Gastrocnemius medialis (tissue), 4 donors: ENCODE data around the gene IFNA13. TPM values are rescaled to one million over a fixed set of nuclear protein-coding genes. Genes with fewer than 3 reads are reported as not detected.

Source experiments
- ATAC-seq, 2 donors: fragments of 150-250 bp; one replicate each; pipeline ENCODE4 v1.9.1; 2016
- DNase-seq, 2 donors: peaks; one replicate each; pipeline ENCODE4 v3.0.0-alpha.2; 2019
- H3K27ac ChIP-seq, 4 donors: fragments of 200-600 bp; sonication (generic); 1 replicate in 1 of 4; 2 replicates in 3 of 4; pipeline ENCODE4 v1.5.1; 2016 to 2018; ENCODE audit warnings: mild to moderate bottlenecking in 2 of 4, moderate library complexity in 1 of 4
- H3K27me3 ChIP-seq, 3 donors: fragments of 200-600 bp; sonication (generic) in 2 of 3; 1 replicate in 1 of 3; 2 replicates in 2 of 3; pipeline versions ENCODE4 v1.5.1 to v1.6.0; 2016 to 2019; ENCODE audit warnings: mild to moderate bottlenecking in 1 of 3, moderate library complexity in 1 of 3
- H3K36me3 ChIP-seq, 2 donors: fragments of 200-600 bp; sonication (generic) in 1 of 2; one replicate each; pipeline ENCODE4 v1.5.1; 2017 to 2018
- H3K4me1 ChIP-seq, 2 donors: fragments of 200-600 bp; sonication (generic) in 1 of 2; one replicate each; pipeline ENCODE4 v1.5.1; 2016 to 2017; ENCODE audit warnings: mild to moderate bottlenecking in 2 of 2
- H3K4me3 ChIP-seq, 4 donors: fragments of 200-600 bp; sonication (generic) in 3 of 4; 1 replicate in 1 of 4; 2 replicates in 3 of 4; pipeline ENCODE4 v1.5.1; 2016 to 2019; ENCODE audit warnings: mild to moderate bottlenecking in 2 of 4
- H3K9me3 ChIP-seq, 3 donors: fragments of 200-600 bp; sonication (generic) in 2 of 3; 1 replicate in 1 of 3; 2 replicates in 2 of 3; pipeline ENCODE4 v1.5.1; 2016 to 2019
- POLR2A ChIP-seq, 2 donors: fragments of 450-650 bp; IDR thresholded peaks; one replicate each; pipeline ENCODE4 v1.6.1; 2017; ENCODE audit warnings: antibody characterized with exemption in 2 of 2, mild to moderate bottlenecking in 2 of 2, moderate library complexity in 2 of 2
- in situ Hi-C, 4 donors: fragments of 200-750 bp; cut with MboI; loops; one replicate each; pipeline versions ENCODE4 v1.15.0 to v1.8.0; 2017; ENCODE audit warnings: low sequenced_read_pairs in 4 of 4
- intact Hi-C: fragments of 100-400 bp; cut with DNase I; formaldehyde crosslinking; loops from one replicate; pipeline ENCODE4 v1.15.1; 2023; ENCODE audit warnings: low total_unique reads
- total RNA-seq, 4 donors: library from RNA; depleted of rRNA; stranded (reverse); fragments of >200 nt; gene quantifications; one replicate each; pipeline versions ENCODE4 v1.1.0 to v1.2.3, GENCODE V29; 2016
- TF ChIP-seq, protein P1 (sequence below), 5 experiments: fragments of 450-650 bp in 3 of 5; fragments of 200-600 bp in 2 of 5; sonication (generic) in 2 of 5; IDR thresholded peaks in 4 of 5; conservative IDR thresholded peaks in 1 of 5; 1 replicate in 4 of 5; 2 replicates in 1 of 5; pipeline ENCODE4 v1.5.1; 2016 to 2019; ENCODE audit warnings: antibody characterized with exemption in 5 of 5, mild to moderate bottlenecking in 3 of 5, moderate library complexity in 3 of 5

The IFNA13 gene
- total RNA-seq, 4 donors from 2014 or later = not detected

DNA sequence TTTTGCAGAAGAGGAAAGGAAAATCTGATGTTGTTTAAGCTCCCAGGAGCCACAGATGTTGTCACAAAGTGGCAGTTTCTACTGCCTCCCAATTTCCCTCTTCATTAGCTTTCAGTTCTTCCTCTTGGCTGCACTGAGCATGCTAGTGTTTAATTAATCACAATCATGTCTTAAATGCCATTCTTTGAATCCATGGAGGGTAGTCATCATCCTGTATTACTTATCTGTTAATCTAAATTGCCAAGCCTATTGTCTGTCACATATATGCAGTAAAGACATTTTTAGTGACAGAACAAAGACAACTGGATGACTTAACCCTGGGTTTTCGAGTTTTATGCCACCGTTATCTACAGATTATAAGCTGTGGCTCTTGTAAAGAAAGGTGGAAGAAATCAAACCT lies 47.4 kb downstream of the IFNA13 start:
- in situ Hi-C loops = loop anchor here in 3 of 4 donors (5.0 to 10.0 kb wide), 3 partner anchors 72 to 474 kb away; no protein-coding TSS in a partner anchor
- H3K36me3 ChIP-seq = peaks cover 0 to 28% of the 10 kb centered on the region in 2 donors
- H3K9me3 ChIP-seq = no peaks in the 10 kb centered on the region
- no peaks in the 10 kb centered on the region for H3K4me1 ChIP-seq
- TF ChIP-seq, protein P1, sequence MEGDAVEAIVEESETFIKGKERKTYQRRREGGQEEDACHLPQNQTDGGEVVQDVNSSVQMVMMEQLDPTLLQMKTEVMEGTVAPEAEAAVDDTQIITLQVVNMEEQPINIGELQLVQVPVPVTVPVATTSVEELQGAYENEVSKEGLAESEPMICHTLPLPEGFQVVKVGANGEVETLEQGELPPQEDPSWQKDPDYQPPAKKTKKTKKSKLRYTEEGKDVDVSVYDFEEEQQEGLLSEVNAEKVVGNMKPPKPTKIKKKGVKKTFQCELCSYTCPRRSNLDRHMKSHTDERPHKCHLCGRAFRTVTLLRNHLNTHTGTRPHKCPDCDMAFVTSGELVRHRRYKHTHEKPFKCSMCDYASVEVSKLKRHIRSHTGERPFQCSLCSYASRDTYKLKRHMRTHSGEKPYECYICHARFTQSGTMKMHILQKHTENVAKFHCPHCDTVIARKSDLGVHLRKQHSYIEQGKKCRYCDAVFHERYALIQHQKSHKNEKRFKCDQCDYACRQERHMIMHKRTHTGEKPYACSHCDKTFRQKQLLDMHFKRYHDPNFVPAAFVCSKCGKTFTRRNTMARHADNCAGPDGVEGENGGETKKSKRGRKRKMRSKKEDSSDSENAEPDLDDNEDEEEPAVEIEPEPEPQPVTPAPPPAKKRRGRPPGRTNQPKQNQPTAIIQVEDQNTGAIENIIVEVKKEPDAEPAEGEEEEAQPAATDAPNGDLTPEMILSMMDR (IDR thresholded peaks at IDR 0.05 in 4 of 5, conservative IDR thresholded peaks at IDR 0.05 in 1 of 5) = no peak
- TF ChIP-seq POLR2A (IDR thresholded peaks at IDR 0.05) = no peak
- ATAC-seq (no peak), DNase-seq (no peak)
- intact Hi-C loops = no loop called here
- no peaks in the 10 kb centered on the region for H3K27me3 ChIP-seq
- H3K27ac ChIP-seq = no peak overlapping the region
- H3K4me3 ChIP-seq = no peak overlapping the region

DNA sequence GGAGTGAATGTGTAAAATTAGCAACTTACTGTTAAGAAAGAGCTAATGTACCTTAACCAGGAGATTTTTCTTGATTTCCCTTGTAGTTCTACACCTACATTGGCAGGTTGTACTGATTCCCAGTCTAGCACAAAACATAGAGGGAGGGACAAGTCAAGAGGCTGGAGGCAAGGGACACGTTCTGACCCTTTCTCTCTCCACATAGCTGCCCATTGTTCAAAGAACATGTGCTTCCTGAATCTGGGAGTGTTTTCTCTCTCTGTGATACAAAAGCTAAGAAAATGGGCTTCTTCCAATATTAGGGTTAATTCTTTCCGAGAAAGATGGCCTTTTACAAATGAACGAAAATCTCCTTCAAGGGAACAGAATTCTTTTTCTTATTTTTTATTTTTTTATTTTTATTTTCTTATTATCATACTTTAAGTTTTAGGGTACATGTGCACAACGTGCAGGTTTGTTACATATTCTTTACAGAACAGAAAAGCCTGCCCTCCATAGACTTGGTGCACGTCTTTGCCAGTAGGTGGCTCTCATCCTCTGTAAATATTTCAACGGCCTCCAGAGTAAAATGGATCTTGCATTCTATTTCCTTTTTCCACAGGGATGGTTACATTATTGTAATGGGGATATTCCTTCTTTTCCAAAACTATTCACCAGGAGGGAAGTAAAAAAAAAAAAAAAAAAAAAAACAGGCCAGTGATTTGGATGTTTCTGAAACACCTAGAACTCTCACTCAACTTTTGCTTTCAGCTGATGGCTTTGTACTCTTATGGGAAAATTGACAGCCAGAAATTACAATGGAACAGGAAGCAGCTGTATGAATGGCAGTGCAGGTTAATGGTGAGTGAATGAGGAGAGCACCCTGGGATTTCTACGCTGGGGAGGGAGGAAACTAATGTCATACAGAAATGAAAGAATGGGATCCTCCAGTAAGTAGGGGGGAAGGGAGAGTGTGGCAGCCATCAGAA lies 49.6 kb downstream of the IFNA13 start:
- Histone ChIP-seq H3K9me3 (no peaks in the 10 kb centered on the region), H3K27ac (no peak overlapping the region), H3K27me3 (no peaks in the 10 kb centered on the region), H3K4me3 (no peak overlapping the region), H3K36me3 (peaks cover 0 to 22% of the 10 kb centered on the region in 2 donors), H3K4me1 (no peaks in the 10 kb centered on the region)
- intact Hi-C loops (no loop called here), in situ Hi-C loops (loop anchor here in 1 of 4 donors (5.0 kb wide), 1 partner anchor 474 kb away; no protein-coding TSS in a partner anchor)
- no peak for DNase-seq
- peak; percentile 50 to 60 for ATAC-seq
- TF ChIP-seq, protein P1 (IDR thresholded peaks at IDR 0.05 in 4 of 5, conservative IDR thresholded peaks at IDR 0.05 in 1 of 5) = peak; percentile 11 to 60 (median 25)
- no peak for TF ChIP-seq POLR2A (IDR thresholded peaks at IDR 0.05)

Other genes with a start within 250 kb of the IFNA13 start
- gene IFNW1, start 226.2 kb downstream of the IFNA13 start, total RNA-seq = not detected
- gene IFNA21, start 201.4 kb downstream of the IFNA13 start, total RNA-seq = not detected
- gene IFNA4, start 180.5 kb downstream of the IFNA13 start, total RNA-seq = not detected
- not detected for gene IFNA7, start 165.9 kb downstream of the IFNA13 start, total RNA-seq
- gene IFNA10, start 160.9 kb downstream of the IFNA13 start, total RNA-seq = not detected
- gene IFNA16, start 150.7 kb downstream of the IFNA13 start, total RNA-seq = not detected
- gene IFNA17, start 139.8 kb downstream of the IFNA13 start, total RNA-seq = not detected
- not detected for gene IFNA14, start 128.1 kb downstream of the IFNA13 start, total RNA-seq
- not detected for gene IFNA5, start 62.7 kb downstream of the IFNA13 start, total RNA-seq
- gene KLHL9, start 32.7 kb downstream of the IFNA13 start, total RNA-seq = 1 to 10 TPM; 5.2 to 8.2 (median 6.5) TPM
- gene IFNA6, start 17.2 kb downstream of the IFNA13 start, total RNA-seq = not detected
- gene IFNA2, start 17.3 kb upstream of the IFNA13 start, total RNA-seq = not detected
- gene IFNA8, start 41.1 kb upstream of the IFNA13 start, total RNA-seq = not detected
- gene IFNA1, start 72.4 kb upstream of the IFNA13 start, total RNA-seq = not detected
- gene IFNE, start 114.3 kb upstream of the IFNA13 start, total RNA-seq = not detected